Fibroblast of lung (primary cell): Measurements from ENCODE around the gene TIPRL. TPM values are rescaled to one million over a fixed set of nuclear protein-coding genes. Genes with fewer than 3 reads are reported as not detected.

Experiments used
- DNase-seq, 2 donors: peaks; one replicate each; pipeline versions ENCODE4 v3.0.0 to v3.0.0-alpha.2; 2010; ENCODE audit warnings: low read depth in 2 of 2
- H2AFZ ChIP-seq: 2 replicates; pipeline ENCODE4 v1.5.1; 2012; ENCODE audit warnings: low read length, control low read depth, inconsistent platforms
- H3K27ac ChIP-seq: 2 replicates; pipeline ENCODE4 v1.5.1; 2011; ENCODE audit warnings: low read length, control low read depth; ENCODE audit not compliant: insufficient read depth
- H3K27me3 ChIP-seq: 2 replicates; pipeline ENCODE4 v1.5.1; 2011; ENCODE audit warnings: mild to moderate bottlenecking, low read length; ENCODE audit not compliant: control insufficient read depth, insufficient read depth
- H3K36me3 ChIP-seq: 2 replicates; pipeline ENCODE4 v1.5.1; 2011; ENCODE audit warnings: low read length; ENCODE audit not compliant: control insufficient read depth, insufficient read depth
- H3K4me1 ChIP-seq: 2 replicates; pipeline ENCODE4 v1.5.1; 2011; ENCODE audit warnings: low read length; ENCODE audit not compliant: control insufficient read depth, insufficient read depth; ENCODE audit errors: extremely low read depth
- H3K4me2 ChIP-seq: 2 replicates; pipeline ENCODE4 v1.5.1; 2011; ENCODE audit warnings: low read length, control low read depth; ENCODE audit not compliant: insufficient read depth; ENCODE audit errors: extremely low read depth
- H3K4me3 ChIP-seq, 4 experiments: fragments of 200-600 bp in 1 of 4; sonication (generic) in 1 of 4; replicated peaks in 1 of 4; 2 replicates each; pipeline ENCODE4 v1.5.1; 2011 to 2016; ENCODE audit warnings: low read length in 4 of 4, low read depth in 3 of 4, mild to moderate bottlenecking in 3 of 4, control low read depth in 2 of 4, inconsistent platforms in 1 of 4, mixed read lengths in 1 of 4; ENCODE audit not compliant: insufficient read depth in 1 of 4; ENCODE audit errors: control extremely low read depth in 1 of 4
- H3K79me2 ChIP-seq: 2 replicates; pipeline ENCODE4 v1.5.1; 2012; ENCODE audit warnings: mild to moderate bottlenecking, low read length, inconsistent platforms; ENCODE audit not compliant: control insufficient read depth, insufficient read depth
- H3K9ac ChIP-seq: 2 replicates; pipeline ENCODE4 v1.5.1; 2011; ENCODE audit warnings: mild to moderate bottlenecking, low read length, control low read depth; ENCODE audit not compliant: insufficient read depth
- H3K9me3 ChIP-seq: 2 replicates; pipeline ENCODE4 v1.5.1; 2012; ENCODE audit warnings: low read depth, low read length; ENCODE audit not compliant: control insufficient read depth, insufficient read depth
- H4K20me1 ChIP-seq: 2 replicates; pipeline ENCODE4 v1.5.1; 2011; ENCODE audit warnings: low read length; ENCODE audit not compliant: control insufficient read depth, insufficient read depth; ENCODE audit errors: extremely low read depth
- EZH2 ChIP-seq: IDR thresholded peaks from 2 replicates; pipeline ENCODE4 v1.5.1; 2012; ENCODE audit warnings: low read length, control low read depth, mild to moderate bottlenecking; ENCODE audit errors: missing control alignments
- polyA plus RNA-seq, 2 donors: library from polyadenylated mRNA; depleted of rRNA in 1 of 2; stranded (reverse) in 1 of 2; unstranded in 1 of 2; fragments of >200 nt; gene quantifications; 2 replicates each; pipeline ENCODE4 v1.2.1, GENCODE V29; 2011 to 2012; ENCODE audit warnings: missing spikeins in 1 of 2
- total RNA-seq: library from RNA; depleted of rRNA; stranded (reverse); fragments of >200 nt; gene quantifications from 2 replicates; pipeline ENCODE4 v1.2.1, GENCODE V29; 2014
- TF ChIP-seq, protein P1 (sequence below), 2 donors: IDR thresholded peaks in 1 of 2; conservative IDR thresholded peaks in 1 of 2; 1 replicate in 1 of 2; 2 replicates in 1 of 2; pipeline ENCODE4 v1.5.1; 2011 to 2012; ENCODE audit warnings: low read length in 2 of 2, control low read depth in 1 of 2, inconsistent platforms in 1 of 2, low read depth in 1 of 2, mild to moderate bottlenecking in 1 of 2

The TIPRL gene
- total and polyA plus RNA-seq, 2 donors (not counting 1 experiment from before 2014, with no cell fraction given): 34.7 to 40.9 TPM

DNA sequence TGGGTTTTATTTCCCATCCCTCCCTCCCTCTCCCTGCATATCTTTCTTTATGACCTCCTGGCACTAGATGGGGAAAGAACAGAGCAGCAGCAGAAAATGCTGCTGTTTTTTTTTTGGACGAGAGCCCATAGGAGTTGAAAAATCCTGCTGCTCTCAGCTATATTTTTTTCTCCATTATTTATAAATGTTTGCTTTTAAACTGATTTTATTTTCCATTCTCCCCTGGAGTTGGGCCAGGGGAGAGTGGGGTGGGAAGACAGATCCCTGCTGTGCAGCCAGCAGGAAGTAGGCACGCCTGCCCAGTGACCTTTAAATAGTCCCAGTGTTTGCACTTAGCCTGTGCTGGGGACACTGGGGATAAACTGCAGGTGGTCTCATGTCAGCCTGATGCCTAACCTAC lies 64.4 kb downstream of the TIPRL start:
- Histone ChIP-seq H3K4me3 (no peak overlapping the region), H3K4me1 (no peaks in the 10 kb centered on the region), H3K27me3 (no peaks in the 10 kb centered on the region), H3K27ac (no peak overlapping the region), H3K4me2 (no peak overlapping the region), H3K9me3 (no peaks in the 10 kb centered on the region), H3K9ac (no peak overlapping the region), H4K20me1 (no peaks in the 10 kb centered on the region), H3K79me2 (no peaks in the 10 kb centered on the region), H3K36me3 (peaks cover 11% of the 10 kb centered on the region), H2AFZ (no peak overlapping the region)
- TF ChIP-seq, protein P1, sequence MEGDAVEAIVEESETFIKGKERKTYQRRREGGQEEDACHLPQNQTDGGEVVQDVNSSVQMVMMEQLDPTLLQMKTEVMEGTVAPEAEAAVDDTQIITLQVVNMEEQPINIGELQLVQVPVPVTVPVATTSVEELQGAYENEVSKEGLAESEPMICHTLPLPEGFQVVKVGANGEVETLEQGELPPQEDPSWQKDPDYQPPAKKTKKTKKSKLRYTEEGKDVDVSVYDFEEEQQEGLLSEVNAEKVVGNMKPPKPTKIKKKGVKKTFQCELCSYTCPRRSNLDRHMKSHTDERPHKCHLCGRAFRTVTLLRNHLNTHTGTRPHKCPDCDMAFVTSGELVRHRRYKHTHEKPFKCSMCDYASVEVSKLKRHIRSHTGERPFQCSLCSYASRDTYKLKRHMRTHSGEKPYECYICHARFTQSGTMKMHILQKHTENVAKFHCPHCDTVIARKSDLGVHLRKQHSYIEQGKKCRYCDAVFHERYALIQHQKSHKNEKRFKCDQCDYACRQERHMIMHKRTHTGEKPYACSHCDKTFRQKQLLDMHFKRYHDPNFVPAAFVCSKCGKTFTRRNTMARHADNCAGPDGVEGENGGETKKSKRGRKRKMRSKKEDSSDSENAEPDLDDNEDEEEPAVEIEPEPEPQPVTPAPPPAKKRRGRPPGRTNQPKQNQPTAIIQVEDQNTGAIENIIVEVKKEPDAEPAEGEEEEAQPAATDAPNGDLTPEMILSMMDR (conservative IDR thresholded peaks at IDR 0.05 in 1 of 2, IDR thresholded peaks at IDR 0.05 in 1 of 2; ENCODE audit: low read depth in 1 of 2, low read length in 2 of 2): no peak
- TF ChIP-seq EZH2: no peak
- DNase-seq: peak in 1 of 2 donors; percentile 64

DNA sequence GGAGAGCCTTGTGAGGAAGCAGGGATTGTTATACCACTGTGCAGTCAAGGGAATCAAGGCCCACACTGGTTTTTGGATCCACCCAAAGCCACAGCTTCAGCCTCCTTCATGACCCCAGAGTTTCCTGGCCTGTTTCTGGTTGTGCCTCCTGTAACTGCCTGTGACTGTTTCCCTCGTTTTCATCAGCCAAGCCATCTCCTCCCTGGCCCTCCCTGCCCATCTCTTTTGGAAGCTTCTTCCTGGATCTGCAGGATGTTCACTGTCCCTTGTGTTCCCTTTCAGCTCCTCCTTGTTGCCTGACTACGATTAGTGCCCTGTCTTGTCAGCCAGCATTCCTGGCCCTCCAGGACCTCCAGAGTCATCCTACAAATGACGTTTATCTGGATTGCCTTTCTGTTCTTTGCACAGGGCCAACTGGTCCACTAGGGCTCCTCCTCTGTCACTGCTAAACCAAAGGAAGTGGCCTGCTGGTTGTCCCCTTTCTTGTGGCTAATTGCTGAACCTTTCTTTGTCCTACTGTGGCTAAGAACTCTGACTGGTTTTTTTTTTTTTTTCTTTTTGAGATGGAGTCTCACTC lies 65.0 kb downstream of the TIPRL start:
- Histone ChIP-seq H3K9me3 (no peaks in the 10 kb centered on the region), H3K4me3 (no peak overlapping the region), H3K27me3 (no peaks in the 10 kb centered on the region), H3K4me1 (no peaks in the 10 kb centered on the region), H4K20me1 (no peaks in the 10 kb centered on the region), H3K27ac (no peak overlapping the region), H3K79me2 (no peaks in the 10 kb centered on the region), H3K9ac (no peak overlapping the region), H3K4me2 (no peak overlapping the region), H2AFZ (no peak overlapping the region), H3K36me3 (peaks cover 11% of the 10 kb centered on the region)
- peak in 1 of 2 donors; percentile 75 for DNase-seq
- TF ChIP-seq, protein P1 (conservative IDR thresholded peaks at IDR 0.05 in 1 of 2, IDR thresholded peaks at IDR 0.05 in 1 of 2; ENCODE audit: low read depth in 1 of 2, low read length in 2 of 2): no peak
- no peak for TF ChIP-seq EZH2

GRCh38 chr1:168245042-168245441 lies 66.3 kb downstream of the TIPRL start:
- H4K20me1 ChIP-seq: no peaks in the 10 kb centered on the region
- H3K4me3 ChIP-seq: no peak overlapping the region
- H3K27ac ChIP-seq: no peak overlapping the region
- H3K4me2 ChIP-seq: no peak overlapping the region
- TF ChIP-seq EZH2: no peak
- TF ChIP-seq, protein P1 (conservative IDR thresholded peaks at IDR 0.05 in 1 of 2, IDR thresholded peaks at IDR 0.05 in 1 of 2; ENCODE audit: low read depth in 1 of 2, low read length in 2 of 2): no peak
- peaks cover 9% of the 10 kb centered on the region for H3K36me3 ChIP-seq
- H3K79me2 ChIP-seq: no peaks in the 10 kb centered on the region
- no peaks in the 10 kb centered on the region for H3K27me3 ChIP-seq
- no peak for DNase-seq
- H3K9me3 ChIP-seq: no peaks in the 10 kb centered on the region
- no peak overlapping the region for H3K9ac ChIP-seq
- H3K4me1 ChIP-seq: no peaks in the 10 kb centered on the region
- H2AFZ ChIP-seq: no peak overlapping the region
